Measurements from ENCODE around the gene FAM181A.

FAM181A gene

DNA sequence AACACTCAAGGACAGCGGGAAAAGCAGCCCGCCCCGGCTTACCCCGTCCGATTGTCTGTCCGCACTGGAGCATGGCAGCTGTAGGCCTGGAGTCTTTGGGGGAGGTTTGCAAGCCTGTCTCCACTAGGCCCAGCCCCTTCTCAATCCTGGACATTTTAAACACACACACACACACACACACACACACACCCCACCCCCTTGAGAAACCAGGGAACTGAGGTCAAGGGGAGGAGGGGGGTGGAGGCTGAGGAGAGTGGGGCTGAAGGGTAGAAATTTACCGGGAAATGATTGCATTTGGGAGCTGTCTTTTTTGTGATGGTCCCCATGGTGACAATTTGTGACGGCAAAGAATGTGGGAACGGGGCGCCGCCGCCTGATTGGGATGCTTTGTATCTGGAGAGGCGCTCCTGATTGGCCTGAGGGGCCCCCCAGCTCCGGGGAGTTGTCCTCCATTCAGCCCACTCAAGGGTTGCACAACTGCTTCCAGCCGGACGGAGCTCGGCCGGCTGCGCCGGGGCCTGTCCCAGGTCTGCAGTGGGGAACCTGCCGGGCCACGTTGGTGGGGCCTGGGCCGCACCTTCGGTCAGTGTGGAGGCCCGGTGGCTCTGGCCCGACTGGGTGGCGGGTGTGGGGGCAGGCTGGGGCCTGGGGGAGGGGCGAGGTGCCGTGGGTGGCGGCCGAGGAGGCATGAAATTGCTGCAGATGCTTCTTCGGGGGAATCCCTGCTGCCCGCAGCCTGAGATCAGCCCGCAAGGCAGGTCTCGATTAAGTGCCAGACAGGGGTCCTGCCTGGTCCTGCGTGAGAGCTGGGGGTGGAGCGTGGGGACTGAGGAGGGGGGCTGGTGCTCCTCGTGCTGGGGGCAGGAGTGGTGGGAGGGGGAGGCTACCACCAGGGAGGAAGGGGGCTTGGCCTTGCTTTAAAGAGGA, at the start of gene FAM181A:
Gene FAM181A (plus strand): TSS at position 472 of the 927 bp plus-strand sequence. CDS start 942 bp downstream, outside the sequence.
- DNase-seq (ENCODE audit: low spot score): peak; percentile 3

GRCh38 chr14:93878212-93878611, 48.9 kb upstream of the FAM181A start:
- no peak for DNase-seq (ENCODE audit: low spot score)

DNA sequence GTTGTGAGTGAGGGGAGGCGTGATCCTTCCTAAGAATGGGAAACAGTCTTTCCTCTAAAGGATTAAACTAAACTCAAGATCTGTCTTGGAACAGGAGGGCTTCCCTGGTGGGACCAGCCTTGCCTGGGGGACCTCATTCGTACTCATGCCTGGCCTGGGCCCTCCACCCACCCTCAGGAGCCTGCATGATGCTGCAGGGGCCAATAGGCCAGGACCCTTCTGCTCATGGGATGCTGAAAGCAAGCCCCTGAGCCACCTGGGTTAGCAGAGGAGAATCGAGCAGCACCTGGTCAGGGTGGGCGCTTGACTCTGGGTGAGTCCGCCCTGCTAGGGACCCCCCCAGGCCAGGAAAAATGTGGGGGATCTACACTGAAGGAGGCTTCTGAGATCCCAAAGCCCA, 48.3 kb upstream of the FAM181A start:
- DNase-seq (ENCODE audit: low spot score): no peak

GRCh38 chr14:93879362-93879983, 47.7 kb upstream of the FAM181A start:
- no peak for DNase-seq (ENCODE audit: low spot score)

DNA sequence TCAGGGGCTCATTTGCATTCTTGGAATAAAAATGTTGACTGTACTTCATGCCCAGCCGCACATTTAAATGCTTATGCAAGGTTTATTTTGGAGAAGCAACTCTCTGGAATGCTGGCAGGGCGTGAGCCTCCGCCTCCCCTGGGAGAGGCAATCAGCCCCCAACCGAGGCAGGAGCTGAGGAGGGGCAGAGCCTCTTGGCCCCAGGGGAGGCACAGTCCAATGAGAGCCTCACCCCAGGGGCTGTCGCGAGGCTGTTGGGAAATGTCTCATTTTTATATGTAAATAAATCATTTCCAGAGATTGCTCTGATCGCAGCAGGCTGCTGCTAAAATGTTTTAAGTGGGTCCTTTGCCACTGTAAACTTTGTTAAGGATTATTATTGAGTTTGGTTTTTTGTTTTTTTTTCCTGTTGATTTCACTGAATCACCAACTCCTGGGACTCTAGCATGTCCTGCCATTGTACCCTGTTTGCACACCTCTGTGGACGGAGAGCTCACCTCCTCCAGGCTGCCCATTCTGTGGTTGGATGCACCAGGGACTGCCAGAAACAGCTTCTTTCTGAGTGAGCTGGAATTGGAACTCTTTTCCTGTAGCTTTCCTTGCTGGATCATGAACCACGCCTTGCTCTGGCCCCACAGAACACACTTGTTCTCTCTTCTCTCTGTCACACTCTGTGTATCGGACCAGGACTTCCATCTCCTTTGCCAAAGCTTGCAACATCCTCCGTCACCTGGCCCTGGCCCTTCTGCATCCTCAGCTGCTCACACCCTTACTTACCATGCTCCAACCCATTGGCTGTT, 46.9 kb upstream of the FAM181A start:
- DNase-seq (ENCODE audit: low spot score): no peak

GRCh38 chr14:93884950-93885349, 42.2 kb upstream of the FAM181A start:
- DNase-seq (ENCODE audit: low spot score): no peak

DNA sequence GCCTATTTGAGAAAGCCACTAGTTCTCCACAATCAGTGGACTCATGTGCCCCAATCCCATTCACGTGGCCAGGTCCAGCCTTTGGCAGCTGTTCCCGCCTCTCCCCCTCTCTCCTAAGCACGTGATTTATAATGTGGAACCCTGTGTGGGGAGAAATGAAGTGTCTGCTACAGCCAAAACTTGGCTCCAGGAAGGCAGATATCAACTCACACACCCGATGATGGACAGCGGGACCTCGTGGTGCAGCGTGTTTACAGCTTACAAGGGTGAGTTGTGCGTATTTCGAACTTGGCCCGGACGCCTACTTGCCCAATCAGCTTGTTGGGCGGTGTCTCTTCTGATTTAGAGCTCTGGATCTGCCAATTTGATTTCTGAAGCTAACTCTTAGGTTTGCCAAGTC, 38.1 kb upstream of the FAM181A start:
- DNase-seq (ENCODE audit: low spot score): no peak

DNA sequence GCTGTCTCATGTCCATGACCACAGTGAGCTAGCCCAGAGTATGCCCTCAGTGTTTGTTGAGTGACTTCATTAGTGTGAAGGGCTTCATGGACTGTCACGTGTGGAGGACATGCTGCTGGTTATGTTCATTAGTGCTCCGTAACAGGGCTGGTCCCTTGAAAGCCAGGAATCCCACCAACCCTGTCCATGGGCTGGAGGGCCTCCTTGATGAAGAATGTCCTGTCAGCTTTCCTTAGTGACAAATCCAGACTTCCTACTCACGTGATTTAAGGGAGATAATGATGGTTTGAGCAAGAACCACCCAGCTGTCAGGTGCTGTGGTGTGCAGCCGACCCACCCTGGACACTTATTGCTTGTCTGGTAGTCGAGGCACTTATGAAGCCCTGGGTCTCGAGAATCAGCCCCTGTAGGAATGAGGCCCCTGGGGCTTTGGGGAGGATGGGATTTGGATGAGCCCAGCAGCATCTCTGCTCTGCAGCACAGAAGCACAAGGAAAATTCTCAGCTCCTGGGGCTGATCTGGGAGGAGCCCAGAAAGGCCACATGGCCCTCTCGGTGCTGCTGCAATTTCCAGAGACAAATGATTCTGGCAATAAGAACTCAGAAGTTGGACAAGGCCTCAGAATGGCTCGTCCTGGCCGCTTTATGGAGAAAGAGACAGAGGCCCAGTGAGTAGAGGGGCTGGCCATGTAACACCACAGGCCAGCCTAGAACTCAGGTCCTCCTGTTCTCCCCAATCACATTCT, 37.2 kb upstream of the FAM181A start:
- DNase-seq (ENCODE audit: low spot score): no peak

GRCh38 chr14:93891756-93892504, 35.2 kb upstream of the FAM181A start:
- no peak for DNase-seq (ENCODE audit: low spot score)

GRCh38 chr14:93892505-93892839, 34.7 kb upstream of the FAM181A start:
- no peak for DNase-seq (ENCODE audit: low spot score)

DNA sequence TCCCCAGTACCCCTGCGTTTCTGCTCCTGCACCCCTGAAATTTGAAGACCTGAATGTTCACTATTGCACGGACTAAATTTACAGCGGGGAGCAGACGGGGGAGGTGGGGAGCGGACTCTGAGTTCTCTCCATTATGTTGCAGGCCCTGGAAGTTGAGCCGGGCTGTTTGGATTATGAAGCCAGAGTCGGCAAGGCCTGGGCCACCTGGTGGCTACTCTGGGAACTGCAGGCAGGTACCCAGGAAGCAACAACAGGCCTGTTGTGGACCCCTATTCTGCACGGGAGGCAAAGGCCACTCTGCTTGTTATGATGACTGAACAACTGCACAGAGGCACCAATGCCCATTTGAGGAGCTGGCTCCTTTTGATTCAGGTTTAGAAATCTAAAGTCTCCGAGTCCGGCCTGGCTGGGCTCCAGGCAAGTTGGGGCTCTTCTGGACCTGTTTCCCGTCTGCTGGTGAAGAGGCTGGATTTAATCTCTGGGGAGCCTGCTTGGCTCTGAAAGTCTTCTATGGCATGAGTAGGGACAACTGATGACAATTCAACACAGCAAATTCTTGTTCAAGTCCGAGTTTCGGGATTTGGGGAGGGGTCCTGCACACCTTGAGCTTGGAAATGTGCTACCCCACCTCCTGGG, 34.1 kb upstream of the FAM181A start:
- peak; percentile 49 for DNase-seq (ENCODE audit: low spot score)

GRCh38 chr14:93893661-93894261, 33.4 kb upstream of the FAM181A start:
- DNase-seq (ENCODE audit: low spot score): no peak

DNA sequence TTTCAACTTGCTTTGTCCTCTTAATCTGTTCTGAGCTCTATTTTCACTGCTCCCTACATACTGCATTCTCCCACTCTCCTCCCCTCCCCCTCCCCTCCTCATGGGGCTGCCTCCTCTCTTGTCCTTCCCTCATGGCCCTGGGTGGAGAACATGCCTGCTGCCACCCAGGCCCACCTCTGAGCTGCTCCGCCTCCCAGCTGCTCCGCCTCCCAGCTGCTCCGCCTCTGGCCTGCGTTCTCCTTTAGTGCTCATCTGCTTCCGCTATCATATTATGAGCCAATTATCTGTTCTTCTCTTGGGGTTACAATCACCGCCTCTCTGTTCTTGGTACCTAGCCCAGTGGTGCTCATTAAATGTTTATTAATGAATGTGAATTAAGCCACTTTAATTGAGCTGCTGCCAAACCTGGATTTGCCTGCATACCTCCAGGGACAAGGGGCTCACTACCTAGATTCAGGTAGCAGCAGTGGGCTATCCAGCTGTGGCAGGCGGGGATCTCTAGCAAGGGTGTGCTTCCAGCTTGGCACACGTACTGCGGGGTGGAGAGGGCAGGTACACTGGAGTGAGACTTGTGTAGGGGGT, 32.0 kb upstream of the FAM181A start:
- DNase-seq (ENCODE audit: low spot score): no peak

DNA sequence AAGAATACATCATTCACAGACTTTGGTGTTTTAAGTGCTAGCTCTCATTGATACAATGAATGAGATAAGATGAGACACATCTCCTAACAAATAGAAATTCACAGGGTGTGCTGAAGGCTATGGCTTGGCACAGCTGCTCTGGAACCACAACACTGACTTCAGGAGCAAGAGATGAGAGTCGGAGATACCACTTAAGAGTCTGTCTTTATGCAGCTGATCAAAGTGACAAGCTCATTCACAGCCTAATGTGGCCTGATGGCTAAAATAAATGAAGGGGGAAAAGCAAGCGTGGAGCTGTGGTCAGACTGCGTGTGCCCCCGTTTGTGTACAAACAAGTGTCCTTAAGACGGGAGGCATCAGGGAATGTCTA, 29.7 kb upstream of the FAM181A start:
- DNase-seq (ENCODE audit: low spot score): no peak

DNA sequence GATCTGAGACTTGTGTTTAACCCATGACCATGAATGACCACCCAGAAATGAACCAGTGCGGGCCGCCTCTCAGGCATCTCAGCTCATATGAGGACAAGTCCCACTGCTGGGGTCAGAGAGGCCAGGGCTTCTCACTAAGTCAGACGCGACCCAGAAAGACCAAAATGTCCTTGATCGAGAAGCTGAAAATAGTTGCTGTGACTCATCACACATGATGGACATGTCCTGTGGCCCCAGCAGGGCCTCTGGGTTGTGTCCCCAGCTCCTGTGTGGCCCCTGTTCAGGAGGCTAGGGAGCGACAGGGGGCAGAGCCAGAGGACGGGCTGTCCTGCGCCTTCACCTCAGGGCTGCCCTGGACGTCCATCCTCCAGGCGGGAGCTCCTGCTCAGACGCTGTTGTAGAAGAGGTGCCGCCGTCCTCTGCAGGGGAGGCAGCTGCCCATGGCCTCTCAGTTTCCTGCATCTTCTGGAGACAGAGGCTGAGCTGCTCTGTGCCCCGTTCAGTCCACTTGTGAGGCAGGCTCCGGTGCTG, 29.0 kb upstream of the FAM181A start:
- no peak for DNase-seq (ENCODE audit: low spot score)

DNA sequence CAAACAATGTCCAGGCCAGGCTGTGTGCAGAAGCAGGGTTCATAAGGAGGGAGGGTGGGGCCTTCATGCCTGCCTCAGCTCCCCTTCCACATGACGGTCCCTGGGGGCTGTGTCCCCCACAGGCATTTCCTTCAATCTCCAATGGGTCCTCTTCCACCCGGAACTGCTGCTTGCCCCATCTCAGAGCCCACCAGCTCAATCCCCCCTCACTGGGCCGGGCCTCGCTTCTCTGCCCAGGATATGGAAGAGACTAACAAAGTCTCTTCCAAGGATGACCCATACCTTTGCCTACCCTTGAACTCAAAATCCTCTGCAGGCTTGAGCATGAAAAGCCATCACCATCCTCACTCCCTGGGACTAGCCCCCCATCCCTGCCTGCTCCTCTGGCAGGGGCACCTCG, 28.4 kb upstream of the FAM181A start:
- DNase-seq (ENCODE audit: low spot score): no peak

GRCh38 chr14:93901813-93902212, 25.3 kb upstream of the FAM181A start:
- no peak for DNase-seq (ENCODE audit: low spot score)

- DNase-seq (ENCODE audit: low spot score): no peak
Observed at GRCh38 chr14:93902619-93903307, 24.4 kb upstream of the FAM181A start.
